Stimulated activated CD4-positive, alpha-beta T cell treated with anti-CD3 and anti-CD28 coated beads, Interleukin-12 subunit alpha, Interleukin-12 subunit beta, amount 100 ng/mL, for 4 hours (primary cell): ENCODE results near the gene IMMP2L.

Source experiments
- DNase-seq: peaks from one replicate; pipeline ENCODE4 v3.0.0-alpha.2; 2020

IMMP2L gene

DNA sequence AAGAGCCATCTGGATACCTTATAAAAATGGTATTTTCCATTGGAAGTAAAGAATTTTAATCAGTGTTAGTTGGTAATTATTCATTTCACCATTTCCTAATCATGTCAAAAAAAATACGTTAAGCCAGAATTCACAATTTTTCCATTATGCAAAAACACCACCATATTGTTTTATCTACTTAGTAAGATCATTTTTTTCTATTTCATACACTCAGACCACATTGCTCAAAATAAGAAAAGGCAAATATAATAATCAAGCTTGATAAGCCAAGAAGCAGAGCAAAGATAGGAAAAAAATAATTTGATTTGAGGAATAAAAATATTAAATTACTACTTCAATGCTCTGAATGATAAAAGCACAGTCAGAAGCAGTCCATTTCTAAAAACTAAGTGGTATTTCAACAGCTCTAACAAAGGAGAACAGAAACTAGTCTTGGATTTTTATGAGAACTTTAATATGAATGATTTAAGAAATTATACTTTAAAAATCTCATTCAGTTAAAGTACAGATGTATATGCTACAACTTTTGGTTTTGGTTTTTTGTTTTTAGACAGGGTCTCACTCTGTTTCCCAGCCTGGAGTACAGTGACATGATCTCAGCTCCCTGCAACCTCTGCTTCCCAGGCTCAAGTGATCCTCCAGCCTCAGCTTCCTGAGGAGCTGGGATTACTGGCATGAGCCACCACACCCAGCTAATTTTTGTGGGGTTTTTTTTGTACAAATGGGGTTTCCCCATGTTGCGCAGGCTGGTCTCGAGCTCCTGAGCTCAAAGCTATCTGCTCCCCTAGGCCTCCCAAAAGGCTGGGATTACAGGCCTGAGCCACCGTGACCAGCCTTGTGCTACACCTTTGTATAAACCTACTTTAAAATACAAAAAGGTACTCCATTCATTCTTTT is 424.7 kb downstream of the IMMP2L start:
- DNase-seq = peak; percentile 11

DNA sequence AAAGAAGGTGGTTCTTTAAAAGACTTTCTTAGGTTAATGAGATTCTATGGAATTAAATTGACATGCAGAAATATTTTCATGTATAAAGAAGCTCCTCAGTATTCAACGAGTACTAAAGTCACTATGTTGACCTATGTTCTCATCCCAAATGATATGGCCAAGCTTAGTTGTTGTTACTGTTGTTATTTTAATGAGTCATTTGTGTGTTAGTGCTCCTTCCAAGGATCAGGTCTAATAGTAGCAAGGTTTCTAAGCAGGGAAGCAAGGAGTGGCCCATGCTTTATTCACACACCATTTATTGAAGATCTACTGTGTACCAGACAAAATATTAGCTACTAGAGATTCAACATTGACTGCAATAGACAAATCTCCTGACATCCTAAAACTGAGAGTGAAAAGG is 429.5 kb downstream of the IMMP2L start:
- DNase-seq = no peak

DNA sequence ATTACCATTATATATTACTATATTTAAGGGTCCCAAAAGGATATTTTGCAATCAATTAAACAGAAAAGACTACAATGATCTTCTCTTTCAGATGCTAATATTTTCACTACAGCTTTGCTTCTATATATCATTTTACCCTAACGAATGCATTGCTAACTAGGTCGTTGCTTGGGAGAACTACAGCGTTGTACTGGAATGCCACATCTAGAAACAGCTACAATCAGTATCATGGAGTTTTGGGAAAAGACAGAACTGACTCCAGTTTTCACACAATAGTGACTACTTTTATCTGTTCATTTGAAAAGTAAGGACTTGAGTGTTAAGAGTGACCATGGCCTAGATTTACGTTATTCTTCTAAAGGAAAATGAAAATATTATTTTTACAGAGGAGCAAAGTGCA is 432.9 kb downstream of the IMMP2L start:
- no peak for DNase-seq

DNA sequence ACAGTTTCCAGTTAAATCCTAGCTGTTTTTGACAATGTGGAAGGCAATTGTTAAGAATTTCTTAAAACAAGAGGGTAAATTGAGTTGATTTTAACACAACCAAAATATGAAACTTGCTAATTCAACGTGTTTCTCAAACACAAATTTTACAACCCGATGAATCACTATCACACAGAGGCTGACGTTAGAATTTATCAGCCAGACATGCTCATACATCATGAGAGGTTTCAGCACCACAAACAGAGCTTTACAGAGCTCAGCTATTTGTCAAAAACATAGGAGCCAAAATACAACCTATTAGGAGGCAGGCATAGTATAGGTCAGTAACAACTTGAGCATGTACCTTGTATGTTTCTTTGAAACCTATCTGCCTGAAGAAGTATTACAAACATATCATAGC is 435.3 kb downstream of the IMMP2L start:
- no peak for DNase-seq

DNA sequence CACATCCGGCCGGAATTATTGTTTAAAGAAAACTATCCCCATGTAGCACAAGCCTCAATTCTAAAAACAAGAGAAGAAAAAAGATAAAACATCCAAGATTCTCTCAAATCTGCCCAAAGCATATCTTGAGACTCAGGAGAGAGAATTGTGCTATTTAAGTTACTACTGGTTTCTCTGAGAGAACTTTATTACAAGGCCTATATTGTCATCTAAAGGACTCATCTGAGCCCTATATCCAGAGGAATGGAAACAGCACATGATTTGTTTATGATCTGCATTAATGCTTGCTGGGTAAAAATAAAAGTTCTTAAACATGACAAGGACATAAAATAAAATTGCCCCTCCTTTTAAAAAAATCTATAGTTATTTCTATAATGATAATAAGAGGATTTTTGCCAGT is 446.3 kb downstream of the IMMP2L start:
- DNase-seq = no peak

DNA sequence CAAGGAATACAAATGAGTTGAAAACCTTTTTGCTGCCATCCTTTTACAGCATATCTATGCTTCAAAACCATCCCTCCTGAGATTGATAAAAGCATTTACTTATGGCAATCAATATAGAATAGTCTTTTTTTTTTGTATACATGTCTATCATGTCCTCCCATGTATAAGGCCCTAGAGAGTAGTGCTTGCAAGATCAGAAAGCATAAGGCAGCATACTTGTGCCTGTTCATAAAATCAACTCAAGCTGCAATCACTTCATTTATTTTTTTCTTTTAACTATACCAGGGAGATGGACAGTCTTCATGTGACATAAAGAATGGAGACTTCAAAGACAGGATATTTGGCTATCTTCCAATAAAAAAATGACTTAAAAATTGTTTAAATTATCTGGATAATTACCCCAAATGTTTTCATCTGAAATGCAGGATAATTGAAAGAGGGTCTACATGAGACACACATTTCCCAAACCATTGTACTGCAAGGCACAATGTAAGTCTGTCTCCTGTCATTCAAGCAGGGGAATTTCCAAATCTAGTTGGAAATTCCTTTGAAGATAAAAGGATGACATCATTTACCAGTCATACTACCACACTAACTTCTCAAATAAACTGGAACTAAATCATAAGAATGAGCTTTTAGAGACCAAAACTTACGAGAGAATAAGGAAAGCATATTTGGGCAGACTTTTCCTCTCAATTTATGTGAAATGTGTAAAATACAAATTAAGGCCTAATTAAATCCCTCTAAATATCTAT is 448.9 kb downstream of the IMMP2L start:
- no peak for DNase-seq

DNA sequence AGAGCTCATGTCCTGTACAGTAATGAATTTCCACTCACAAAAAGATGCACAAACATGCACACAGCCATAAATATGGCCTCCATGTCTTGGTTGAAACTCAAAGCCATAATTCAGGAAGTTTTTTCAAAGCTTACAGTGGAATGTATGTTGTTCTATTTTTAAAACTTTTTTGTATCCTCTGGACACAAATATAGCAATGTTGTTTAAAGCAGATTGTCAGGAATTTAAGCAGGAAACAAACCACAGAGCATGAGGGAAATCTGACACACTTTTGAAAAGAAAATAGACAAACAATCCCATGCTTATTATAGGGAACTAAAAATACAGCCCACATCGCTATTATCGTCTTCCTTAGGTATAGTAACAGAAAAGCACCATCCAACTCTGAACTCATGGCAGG is 449.9 kb downstream of the IMMP2L start:
- DNase-seq = no peak

DNA sequence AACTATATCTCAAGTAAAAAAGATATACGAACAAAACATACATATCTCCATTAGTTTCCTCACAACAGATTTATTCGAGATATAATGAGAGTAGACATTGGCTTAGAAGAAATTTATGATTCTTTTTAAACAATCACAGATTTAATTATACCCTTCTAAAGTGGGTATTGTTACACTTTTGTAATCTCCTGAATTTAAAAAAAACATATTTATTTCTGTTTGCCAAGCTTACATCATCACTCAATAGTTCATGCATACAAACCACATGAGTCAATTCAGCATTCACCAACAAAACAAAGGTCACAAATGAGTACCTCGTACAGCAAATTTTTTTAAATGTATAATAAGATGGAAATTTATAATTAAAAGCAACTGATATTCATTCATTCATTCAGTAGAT is 453.8 kb downstream of the IMMP2L start:
- DNase-seq = no peak

DNA sequence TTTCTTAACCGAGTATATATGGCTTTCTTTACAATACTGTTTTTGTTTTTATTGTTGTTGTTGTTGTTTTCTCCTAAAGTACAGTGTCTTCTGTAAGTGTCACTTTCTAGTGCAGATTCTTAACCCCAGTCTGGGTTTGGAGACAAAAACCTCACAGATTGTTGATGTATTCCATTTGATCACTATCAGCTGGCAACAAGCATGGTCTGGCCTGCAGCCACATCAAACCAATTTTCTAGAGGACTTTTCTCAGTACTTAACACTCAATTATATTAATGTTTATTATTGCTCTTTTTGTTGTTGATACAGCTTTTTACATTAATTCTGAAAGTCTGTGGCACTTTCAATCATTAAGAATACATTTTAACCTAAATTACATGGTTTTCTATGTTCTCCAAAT is 454.3 kb downstream of the IMMP2L start:
- DNase-seq = no peak

DNA sequence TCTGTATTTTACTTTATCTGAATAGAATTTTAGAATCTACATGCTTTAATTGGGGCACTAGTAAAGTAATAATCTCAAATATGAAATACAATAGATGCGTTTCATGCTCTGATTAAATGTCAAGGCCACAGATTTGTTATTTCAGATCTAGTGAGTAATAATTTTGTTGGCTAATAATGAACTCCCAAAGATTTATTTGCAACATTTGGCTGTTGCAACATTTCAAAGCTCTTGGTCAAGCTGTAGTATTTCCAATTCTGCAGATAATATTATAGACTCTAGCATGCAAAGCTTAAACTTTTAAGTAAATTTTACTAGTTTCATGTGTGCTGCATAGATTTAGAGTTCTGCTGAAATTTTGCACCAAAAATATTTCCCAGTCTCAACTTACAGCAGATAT is 454.7 kb downstream of the IMMP2L start:
- DNase-seq = no peak

DNA sequence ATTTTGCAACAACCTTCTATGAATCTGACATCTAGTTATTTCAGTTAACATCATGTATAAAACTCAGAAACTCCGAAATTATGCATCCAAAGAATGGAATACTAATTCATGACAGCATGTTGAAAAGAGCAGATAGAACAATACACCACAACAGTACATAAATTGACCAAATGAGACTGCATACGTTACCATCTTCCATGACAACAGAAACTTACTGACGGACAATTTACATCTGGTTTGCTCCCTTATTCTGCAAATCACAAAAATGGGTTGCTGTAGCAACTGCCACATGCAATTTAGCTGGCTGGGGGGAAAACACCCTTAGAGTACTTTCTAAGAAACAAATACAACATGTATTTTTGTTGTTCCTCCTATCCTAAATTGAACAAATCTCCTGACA is 457.0 kb downstream of the IMMP2L start:
- DNase-seq = no peak

DNA sequence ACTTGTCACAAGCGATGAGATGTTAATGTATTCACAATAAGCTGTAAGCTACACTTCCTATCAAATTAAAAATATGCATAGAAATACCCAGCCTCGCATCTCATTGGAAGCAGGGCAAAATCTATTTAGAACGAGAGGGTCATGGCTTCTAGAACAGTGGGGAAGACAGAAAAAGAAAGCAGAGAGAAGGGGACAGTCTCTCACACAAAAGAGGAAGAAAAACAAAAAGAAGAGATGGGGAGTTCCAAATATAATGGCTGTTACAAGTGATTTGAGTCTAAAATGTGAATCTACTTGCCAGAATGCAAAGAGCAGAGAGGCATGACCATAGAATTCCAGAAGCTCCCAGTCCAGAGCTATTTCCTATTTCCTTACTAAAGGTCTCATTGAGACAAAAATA is 457.6 kb downstream of the IMMP2L start:
- DNase-seq = no peak

DNA sequence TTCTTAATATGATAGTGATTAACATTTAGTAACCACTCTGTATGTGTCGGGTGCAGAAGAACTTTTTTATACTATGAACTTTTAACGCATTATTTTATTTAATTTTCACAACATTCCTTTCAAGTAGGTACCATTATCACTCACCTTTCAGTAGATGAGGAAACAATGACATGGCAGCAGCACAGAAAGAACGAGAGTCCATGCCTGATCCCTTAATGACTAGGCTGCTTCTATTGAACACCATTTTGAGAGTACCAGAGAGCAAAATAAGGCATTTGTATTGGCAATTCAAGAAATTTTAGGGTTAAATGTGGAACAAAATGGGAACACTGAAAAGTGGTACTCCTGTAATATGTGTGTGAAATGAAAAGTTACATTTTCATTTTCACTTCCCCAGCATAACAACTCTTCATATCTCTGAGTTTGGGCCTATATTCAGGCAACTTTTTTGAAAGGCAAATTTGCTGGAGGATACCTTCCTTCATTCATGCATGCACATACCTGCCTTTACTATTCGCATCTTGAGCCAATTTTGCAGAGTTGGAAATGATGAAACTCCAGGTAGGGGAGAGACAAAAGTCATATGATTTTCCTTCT is 458.5 kb downstream of the IMMP2L start:
- DNase-seq = no peak

DNA sequence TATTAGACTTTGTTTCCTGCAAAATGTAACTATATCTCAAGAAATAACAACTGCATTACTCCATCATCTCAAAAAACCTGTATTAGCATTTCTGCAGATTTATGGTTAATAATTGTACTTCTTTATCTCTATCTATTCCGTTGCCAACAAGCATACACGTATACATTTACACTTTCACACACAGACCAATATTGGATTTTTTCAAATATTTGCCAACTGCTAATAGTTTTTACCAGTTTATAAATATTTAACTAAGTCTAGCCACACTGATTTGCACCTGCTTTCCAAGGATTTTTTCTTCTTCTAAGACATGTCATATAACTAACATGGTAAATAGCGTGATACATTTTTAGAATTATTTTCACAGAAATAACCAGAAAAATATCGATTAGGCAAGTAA is 459.2 kb downstream of the IMMP2L start:
- DNase-seq = no peak

DNA sequence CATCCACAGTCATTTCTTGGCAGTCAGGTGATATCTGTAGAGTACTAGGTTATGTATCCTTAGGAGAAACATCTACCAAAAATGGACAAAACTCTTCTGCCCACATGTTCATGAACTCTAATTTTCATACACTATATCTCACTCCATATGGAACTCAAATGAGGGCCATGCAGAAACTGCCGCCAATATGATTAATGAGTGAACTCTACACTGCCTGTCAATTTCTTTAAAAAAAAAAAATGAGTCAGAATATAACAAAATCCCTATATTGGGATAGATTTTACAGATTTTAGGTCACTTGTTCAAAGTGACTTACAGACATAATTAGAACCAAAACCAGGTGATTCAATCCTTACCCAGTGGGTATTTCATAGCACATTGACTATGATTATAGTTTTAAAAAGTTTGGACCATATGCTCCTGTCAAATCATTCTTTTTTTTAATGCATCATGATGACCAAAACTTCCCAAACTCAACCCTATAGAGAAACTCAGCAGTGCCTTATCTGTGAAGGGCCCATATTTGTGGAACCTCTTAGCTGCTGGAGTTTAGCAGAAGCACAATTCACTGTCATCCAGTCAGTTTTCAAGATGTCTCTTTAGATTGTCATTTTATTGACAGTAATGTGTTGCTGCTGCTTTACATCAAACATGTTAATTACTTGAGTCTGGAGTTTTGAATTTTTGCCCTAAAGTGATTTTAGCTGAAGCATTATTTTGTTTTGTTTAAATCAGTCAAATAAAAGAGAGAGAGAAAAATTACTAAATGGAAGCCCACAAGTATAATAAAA is 460.2 kb downstream of the IMMP2L start:
- no peak for DNase-seq

DNA sequence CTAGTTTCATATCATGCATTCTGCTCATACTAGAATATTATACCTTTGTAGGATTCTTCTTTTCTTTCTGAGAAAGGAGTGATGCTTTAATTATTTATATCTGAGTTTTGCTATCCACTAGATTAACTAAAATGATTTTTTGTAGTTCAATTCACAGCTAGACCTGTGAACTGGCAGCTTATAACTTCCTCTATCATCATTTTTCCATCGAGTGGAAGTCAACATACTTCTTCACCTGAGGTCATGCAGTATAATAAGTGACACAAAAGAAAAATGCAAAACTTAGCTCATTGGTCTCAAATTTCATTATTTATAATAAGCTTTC is 463.4 kb downstream of the IMMP2L start:
- no peak for DNase-seq

DNA sequence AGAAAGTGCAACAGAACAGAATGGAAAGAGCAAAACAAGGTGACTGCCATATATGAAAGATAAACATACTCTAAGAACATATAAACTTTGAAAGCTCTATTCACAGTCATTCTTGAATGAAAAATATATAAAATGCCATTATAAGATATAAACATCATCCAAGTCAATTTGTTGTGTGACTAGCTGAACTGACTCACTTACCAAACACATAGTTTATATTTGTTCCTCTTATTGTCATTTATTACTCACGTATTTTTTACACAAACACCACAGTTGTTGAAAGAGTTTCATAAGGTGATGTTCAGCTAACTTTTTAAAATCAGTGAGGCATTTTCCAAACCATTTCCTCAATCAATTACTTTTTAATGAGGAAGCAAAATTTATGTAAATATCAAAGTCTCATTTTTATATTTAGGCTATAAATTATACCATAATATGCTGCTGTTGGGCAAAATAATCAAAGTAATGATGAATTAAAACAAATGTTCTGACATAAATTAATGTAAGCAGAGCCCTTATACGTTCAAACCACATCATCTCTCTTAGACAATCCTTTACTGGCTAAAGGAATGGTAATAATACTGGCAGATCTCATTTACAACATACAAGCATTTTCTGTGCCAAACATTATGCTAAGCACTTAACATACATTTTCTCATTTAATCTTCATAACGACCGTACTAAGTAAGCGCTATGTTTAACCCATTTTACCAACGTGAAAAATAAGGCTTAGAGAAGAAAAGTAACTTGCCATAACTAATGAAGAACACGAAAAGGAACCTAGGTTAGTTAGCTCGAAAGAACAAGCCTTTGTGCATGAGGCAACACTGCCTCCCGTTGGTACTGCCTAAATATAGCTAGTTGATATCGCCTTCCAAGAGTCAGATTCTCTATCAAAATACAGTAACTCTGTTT is 464.0 kb downstream of the IMMP2L start:
- peak; percentile 48 for DNase-seq

DNA sequence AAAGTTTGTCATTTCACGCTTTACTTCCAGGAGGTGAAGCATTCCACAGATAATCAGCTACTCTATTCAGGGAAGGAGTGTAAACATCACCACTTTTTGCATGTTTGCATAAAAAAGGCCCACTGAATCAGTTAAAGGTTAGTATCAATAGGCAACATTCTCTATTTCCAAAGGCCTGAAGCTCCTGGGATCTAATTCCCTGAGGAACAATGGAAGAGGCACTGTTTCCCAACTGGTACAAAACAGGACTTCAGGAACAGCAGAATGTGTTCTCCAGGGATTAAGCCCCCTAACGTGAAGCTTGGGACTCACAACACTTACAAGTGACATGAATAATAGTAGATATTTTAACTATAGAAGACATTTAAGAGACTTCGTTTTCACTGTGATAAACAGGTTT is 465.3 kb downstream of the IMMP2L start:
- no peak for DNase-seq

DNA sequence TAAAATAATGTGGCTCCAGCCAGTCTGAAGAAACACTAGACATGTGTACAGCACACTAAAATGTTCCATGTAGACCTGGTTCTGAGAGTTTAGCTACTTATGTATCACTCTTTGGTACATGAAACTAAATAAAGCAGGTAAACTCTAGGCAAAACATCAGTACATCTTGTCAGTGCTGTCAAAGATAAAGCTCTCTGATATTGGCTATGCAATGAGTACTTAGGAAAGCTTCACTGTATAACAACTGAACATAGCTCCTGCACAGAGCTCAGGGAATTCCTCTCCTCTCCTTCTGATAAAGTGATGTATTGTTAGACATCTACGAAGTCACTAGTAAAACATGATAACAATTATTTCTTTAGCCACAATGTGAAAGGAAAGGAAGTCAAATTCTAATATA is 467.9 kb downstream of the IMMP2L start:
- no peak for DNase-seq

DNA sequence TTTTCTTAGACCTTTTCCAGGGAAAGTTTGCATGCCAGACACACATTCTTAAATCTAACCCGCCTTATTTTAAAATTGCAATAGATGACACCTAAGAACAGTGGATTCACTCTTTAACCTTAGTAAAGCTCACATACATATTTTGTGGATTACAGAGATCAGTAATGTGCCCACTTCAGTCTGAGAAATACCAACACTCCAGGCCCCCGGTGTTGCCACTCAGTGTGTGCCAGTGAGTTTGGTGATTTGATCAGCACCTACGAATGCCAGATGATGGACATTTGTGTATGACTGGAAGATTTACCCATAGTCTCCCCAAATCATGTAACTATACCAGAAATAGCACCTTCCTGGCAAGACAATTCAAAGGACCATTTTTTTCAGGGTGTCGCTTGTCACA is 468.8 kb downstream of the IMMP2L start:
- DNase-seq = no peak

DNA sequence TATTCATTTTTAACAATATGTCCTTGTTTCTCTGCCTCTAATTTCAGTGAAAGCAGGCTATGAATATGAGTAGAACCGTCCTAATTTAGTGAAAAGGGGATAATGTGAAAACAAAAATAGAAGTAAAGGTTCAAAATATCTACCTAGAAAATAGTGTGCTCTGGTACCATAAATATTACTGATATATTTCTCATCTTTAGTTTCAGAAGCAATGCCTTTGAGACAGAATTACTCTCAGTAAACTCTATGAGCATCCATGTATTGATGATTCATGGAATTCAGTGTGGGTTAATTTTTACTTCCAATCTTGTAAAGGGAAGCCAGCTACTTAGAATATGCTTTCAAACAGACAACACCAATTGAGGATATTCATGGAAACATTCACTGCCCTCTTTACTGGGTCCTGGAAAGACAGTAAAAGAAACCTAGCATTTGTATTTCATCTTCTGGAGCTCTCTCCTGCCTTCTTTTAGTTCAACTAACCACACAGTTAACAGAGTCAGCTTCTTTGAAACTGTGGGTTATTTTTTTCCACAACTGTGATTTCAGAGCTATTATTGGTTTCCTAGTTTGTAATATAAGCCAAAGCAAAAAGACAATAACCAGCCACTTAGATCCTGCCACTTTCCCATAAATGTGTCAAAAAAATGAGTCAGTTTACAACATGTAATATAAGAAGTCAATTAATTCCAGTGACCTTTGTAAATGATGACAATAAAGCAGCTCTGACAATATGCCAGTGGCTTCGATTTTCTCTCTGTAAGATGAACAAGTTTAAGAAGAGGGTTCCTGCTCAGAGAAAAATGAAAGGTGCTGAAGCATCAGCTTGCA is 469.7 kb downstream of the IMMP2L start:
- no peak for DNase-seq
